Measurements from ENCODE around the gene KIF26B. TPM values are rescaled to one million over a fixed set of nuclear protein-coding genes. Genes with fewer than 3 reads are reported as not detected.

The KIF26B gene
- total and polyA plus RNA-seq, 2 donors, result 0.43 to 1.6 TPM

GRCh38 chr1:245501633-245502032, 346.8 kb downstream of the KIF26B start:
- Histone ChIP-seq H3K36me3 (ENCODE audit: control insufficient read depth in 2 of 2, insufficient read depth in 2 of 2, low read length in 1 of 2) (no peaks in the 10 kb centered on the region), H3K27me3 (ENCODE audit: control insufficient read depth in 2 of 2, insufficient read depth in 1 of 2, low read length in 1 of 2) (no peaks in the 10 kb centered on the region), H3K4me3 (ENCODE audit: low read length in 2 of 2) (no peak overlapping the region), H3K9me3 (ENCODE audit: control insufficient read depth in 2 of 2, insufficient read depth in 1 of 2, low read length in 1 of 2) (no peaks in the 10 kb centered on the region), H3K4me1 (ENCODE audit: control insufficient read depth in 2 of 2, insufficient read depth in 2 of 2, low read length in 2 of 2) (no peaks in the 10 kb centered on the region), H3K27ac (ENCODE audit: low read depth in 1 of 2, low read length in 1 of 2) (no peak overlapping the region)
- WGBS, result 95% methylated on average over 7 of the region's 7 CpGs
- no peak for DNase-seq (ENCODE audit: low read depth in 6 of 9, low spot score in 9 of 9)

DNA sequence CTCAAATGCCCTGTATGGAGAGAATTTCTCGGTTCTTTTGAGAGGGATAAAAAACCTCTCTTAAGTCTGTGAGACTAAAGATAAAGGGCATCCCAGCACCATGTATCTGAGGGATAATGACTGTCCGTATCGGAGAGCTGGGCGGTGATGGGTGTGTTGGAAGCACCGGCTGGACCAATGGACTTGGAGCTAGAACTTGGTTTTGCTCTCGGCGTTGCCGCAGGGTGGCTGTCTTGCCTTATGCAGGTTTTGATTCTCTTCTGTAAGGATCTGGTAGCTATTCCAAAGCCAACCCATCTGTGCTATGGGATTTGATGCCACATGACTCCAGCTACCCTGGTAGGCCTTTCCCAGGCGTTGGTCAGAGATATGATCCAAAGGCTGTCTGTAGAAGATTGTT, 348.8 kb downstream of the KIF26B start:
- Histone ChIP-seq H3K36me3 (ENCODE audit: control insufficient read depth in 2 of 2, insufficient read depth in 2 of 2, low read length in 1 of 2) (no peaks in the 10 kb centered on the region), H3K27ac (ENCODE audit: low read depth in 1 of 2, low read length in 1 of 2) (no peak overlapping the region), H3K4me1 (ENCODE audit: control insufficient read depth in 2 of 2, insufficient read depth in 2 of 2, low read length in 2 of 2) (no peaks in the 10 kb centered on the region), H3K4me3 (ENCODE audit: low read length in 2 of 2) (no peak overlapping the region), H3K27me3 (ENCODE audit: control insufficient read depth in 2 of 2, insufficient read depth in 1 of 2, low read length in 1 of 2) (no peaks in the 10 kb centered on the region), H3K9me3 (ENCODE audit: control insufficient read depth in 2 of 2, insufficient read depth in 1 of 2, low read length in 1 of 2) (no peaks in the 10 kb centered on the region)
- DNase-seq (ENCODE audit: low read depth in 6 of 9, low spot score in 9 of 9), result no peak
- 98% methylated on average over 9 of the region's 9 CpGs for WGBS

GRCh38 chr1:245510144-245510543, 355.4 kb downstream of the KIF26B start:
- Histone ChIP-seq H3K36me3 (ENCODE audit: control insufficient read depth in 2 of 2, insufficient read depth in 2 of 2, low read length in 1 of 2) (no peaks in the 10 kb centered on the region), H3K4me3 (ENCODE audit: low read length in 2 of 2) (no peak overlapping the region), H3K4me1 (ENCODE audit: control insufficient read depth in 2 of 2, insufficient read depth in 2 of 2, low read length in 2 of 2) (peaks cover 0 to 6% of the 10 kb centered on the region in 2 donors), H3K27ac (ENCODE audit: low read depth in 1 of 2, low read length in 1 of 2) (no peak overlapping the region), H3K27me3 (ENCODE audit: control insufficient read depth in 2 of 2, insufficient read depth in 1 of 2, low read length in 1 of 2) (peaks cover 0 to 4% of the 10 kb centered on the region in 2 donors), H3K9me3 (ENCODE audit: control insufficient read depth in 2 of 2, insufficient read depth in 1 of 2, low read length in 1 of 2) (no peaks in the 10 kb centered on the region)
- 76% methylated on average over 4 of the region's 4 CpGs for WGBS
- DNase-seq (ENCODE audit: low read depth in 6 of 9, low spot score in 9 of 9), result peak in 1 of 9 donors; percentile 15

DNA sequence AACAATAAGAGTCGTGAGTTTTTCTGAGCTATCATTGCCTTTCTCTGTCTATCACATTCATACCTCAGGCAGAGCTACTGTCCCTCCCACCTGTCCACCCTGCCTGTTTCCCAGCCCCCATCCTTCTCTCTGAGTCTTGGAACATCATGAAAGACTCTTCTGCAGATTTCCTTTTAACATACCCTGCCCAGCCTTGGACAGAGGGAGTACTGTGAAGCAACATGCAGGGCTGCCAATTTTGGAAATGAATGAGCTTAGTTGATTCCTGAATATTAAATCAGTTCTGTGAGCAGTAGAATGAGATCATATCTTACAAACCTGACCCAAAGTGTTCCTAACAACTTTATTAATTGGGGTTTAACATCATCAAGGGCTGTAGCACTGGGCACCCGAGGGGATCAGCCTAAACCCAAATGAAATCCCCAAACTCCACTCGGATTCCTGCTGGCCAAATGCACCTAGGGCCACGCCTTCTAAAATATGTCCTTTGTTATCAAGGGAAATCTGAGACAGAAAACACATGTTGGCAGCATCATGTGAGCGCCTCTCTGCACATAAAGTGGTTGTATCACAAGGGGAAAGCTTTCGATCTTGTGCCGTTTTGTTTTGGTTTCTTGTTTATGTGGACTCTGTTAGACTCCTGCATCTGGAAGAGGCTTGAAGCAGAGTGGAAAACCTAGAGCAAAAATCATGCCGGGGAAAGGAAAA, 357.6 kb downstream of the KIF26B start:
- H3K27me3 ChIP-seq (ENCODE audit: control insufficient read depth in 2 of 2, insufficient read depth in 1 of 2, low read length in 1 of 2), result peaks cover 0 to 4% of the 10 kb centered on the region in 2 donors
- peaks cover 0 to 6% of the 10 kb centered on the region in 2 donors for H3K4me1 ChIP-seq (ENCODE audit: control insufficient read depth in 2 of 2, insufficient read depth in 2 of 2, low read length in 2 of 2)
- WGBS, result 87% methylated on average over 8 of the region's 8 CpGs
- no peak for DNase-seq (ENCODE audit: low read depth in 6 of 9, low spot score in 9 of 9)
- H3K36me3 ChIP-seq (ENCODE audit: control insufficient read depth in 2 of 2, insufficient read depth in 2 of 2, low read length in 1 of 2), result no peaks in the 10 kb centered on the region
- H3K27ac ChIP-seq (ENCODE audit: low read depth in 1 of 2, low read length in 1 of 2), result peak overlapping the region in 1 of 2 donors; percentile 40
- H3K4me3 ChIP-seq (ENCODE audit: low read length in 2 of 2), result no peak overlapping the region
- no peaks in the 10 kb centered on the region for H3K9me3 ChIP-seq (ENCODE audit: control insufficient read depth in 2 of 2, insufficient read depth in 1 of 2, low read length in 1 of 2)

GRCh38 chr1:245512980-245513578, 358.3 kb downstream of the KIF26B start:
- WGBS, result 65% methylated on average over 11 of the region's 11 CpGs
- Histone ChIP-seq H3K27ac (ENCODE audit: low read depth in 1 of 2, low read length in 1 of 2) (peak overlapping the region in 1 of 2 donors; percentile 40), H3K27me3 (ENCODE audit: control insufficient read depth in 2 of 2, insufficient read depth in 1 of 2, low read length in 1 of 2) (peaks cover 0 to 4% of the 10 kb centered on the region in 2 donors), H3K4me3 (ENCODE audit: low read length in 2 of 2) (no peak overlapping the region), H3K9me3 (ENCODE audit: control insufficient read depth in 2 of 2, insufficient read depth in 1 of 2, low read length in 1 of 2) (no peaks in the 10 kb centered on the region), H3K36me3 (ENCODE audit: control insufficient read depth in 2 of 2, insufficient read depth in 2 of 2, low read length in 1 of 2) (no peaks in the 10 kb centered on the region), H3K4me1 (ENCODE audit: control insufficient read depth in 2 of 2, insufficient read depth in 2 of 2, low read length in 2 of 2) (peaks cover 0 to 6% of the 10 kb centered on the region in 2 donors)
- DNase-seq (ENCODE audit: low read depth in 6 of 9, low spot score in 9 of 9), result no peak

- peaks cover 0 to 3% of the 10 kb centered on the region in 2 donors for H3K4me1 ChIP-seq (ENCODE audit: control insufficient read depth in 2 of 2, insufficient read depth in 2 of 2, low read length in 2 of 2)
- no peak for DNase-seq (ENCODE audit: low read depth in 6 of 9, low spot score in 9 of 9)
- no peaks in the 10 kb centered on the region for H3K36me3 ChIP-seq (ENCODE audit: control insufficient read depth in 2 of 2, insufficient read depth in 2 of 2, low read length in 1 of 2)
- no peaks in the 10 kb centered on the region for H3K9me3 ChIP-seq (ENCODE audit: control insufficient read depth in 2 of 2, insufficient read depth in 1 of 2, low read length in 1 of 2)
- 81% methylated on average over 12 of the region's 12 CpGs for WGBS
- no peaks in the 10 kb centered on the region for H3K27me3 ChIP-seq (ENCODE audit: control insufficient read depth in 2 of 2, insufficient read depth in 1 of 2, low read length in 1 of 2)
- H3K27ac ChIP-seq (ENCODE audit: low read depth in 1 of 2, low read length in 1 of 2), result no peak overlapping the region
- no peak overlapping the region for H3K4me3 ChIP-seq (ENCODE audit: low read length in 2 of 2)
Observed at GRCh38 chr1:245516284-245516759, 361.5 kb downstream of the KIF26B start.

GRCh38 chr1:245520611-245521010, 365.8 kb downstream of the KIF26B start:
- Histone ChIP-seq H3K27me3 (ENCODE audit: control insufficient read depth in 2 of 2, insufficient read depth in 1 of 2, low read length in 1 of 2) (no peaks in the 10 kb centered on the region), H3K4me1 (ENCODE audit: control insufficient read depth in 2 of 2, insufficient read depth in 2 of 2, low read length in 2 of 2) (no peaks in the 10 kb centered on the region), H3K4me3 (ENCODE audit: low read length in 2 of 2) (no peak overlapping the region), H3K9me3 (ENCODE audit: control insufficient read depth in 2 of 2, insufficient read depth in 1 of 2, low read length in 1 of 2) (no peaks in the 10 kb centered on the region), H3K27ac (ENCODE audit: low read depth in 1 of 2, low read length in 1 of 2) (no peak overlapping the region), H3K36me3 (ENCODE audit: control insufficient read depth in 2 of 2, insufficient read depth in 2 of 2, low read length in 1 of 2) (no peaks in the 10 kb centered on the region)
- WGBS, result 98% methylated on average over 1 of the region's 1 CpG
- DNase-seq (ENCODE audit: low read depth in 6 of 9, low spot score in 9 of 9), result no peak

DNA sequence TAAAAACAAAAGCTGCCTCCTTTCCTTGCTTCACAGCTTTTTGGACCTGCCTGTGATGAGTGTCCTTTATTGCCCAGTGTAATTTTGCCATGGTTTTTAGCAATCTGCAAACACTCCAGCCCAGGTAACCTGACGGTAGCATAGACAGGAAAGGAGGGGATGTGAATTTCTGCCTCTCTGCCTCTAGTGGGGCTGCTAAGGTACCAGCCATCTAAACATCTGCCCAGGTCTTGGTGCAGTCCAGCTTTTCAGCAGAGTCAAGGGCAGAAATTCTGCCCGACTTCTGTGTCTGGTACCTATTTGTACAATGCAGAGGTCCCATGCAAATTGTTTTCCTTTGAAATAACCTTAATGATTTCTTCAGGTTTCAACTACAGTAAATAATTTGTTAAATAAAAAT, 371.4 kb downstream of the KIF26B start:
- no peaks in the 10 kb centered on the region for H3K36me3 ChIP-seq (ENCODE audit: control insufficient read depth in 2 of 2, insufficient read depth in 2 of 2, low read length in 1 of 2)
- H3K27me3 ChIP-seq (ENCODE audit: control insufficient read depth in 2 of 2, insufficient read depth in 1 of 2, low read length in 1 of 2), result no peaks in the 10 kb centered on the region
- H3K4me1 ChIP-seq (ENCODE audit: control insufficient read depth in 2 of 2, insufficient read depth in 2 of 2, low read length in 2 of 2), result no peaks in the 10 kb centered on the region
- no peak overlapping the region for H3K4me3 ChIP-seq (ENCODE audit: low read length in 2 of 2)
- DNase-seq (ENCODE audit: low read depth in 6 of 9, low spot score in 9 of 9), result no peak
- WGBS, result 98% methylated on average over 2 of the region's 2 CpGs
- no peaks in the 10 kb centered on the region for H3K9me3 ChIP-seq (ENCODE audit: control insufficient read depth in 2 of 2, insufficient read depth in 1 of 2, low read length in 1 of 2)
- no peak overlapping the region for H3K27ac ChIP-seq (ENCODE audit: low read depth in 1 of 2, low read length in 1 of 2)

- H3K27ac ChIP-seq (ENCODE audit: low read depth in 1 of 2, low read length in 1 of 2), result no peak overlapping the region
- no peaks in the 10 kb centered on the region for H3K27me3 ChIP-seq (ENCODE audit: control insufficient read depth in 2 of 2, insufficient read depth in 1 of 2, low read length in 1 of 2)
- H3K4me1 ChIP-seq (ENCODE audit: control insufficient read depth in 2 of 2, insufficient read depth in 2 of 2, low read length in 2 of 2), result no peaks in the 10 kb centered on the region
- H3K4me3 ChIP-seq (ENCODE audit: low read length in 2 of 2), result no peak overlapping the region
- H3K36me3 ChIP-seq (ENCODE audit: control insufficient read depth in 2 of 2, insufficient read depth in 2 of 2, low read length in 1 of 2), result no peaks in the 10 kb centered on the region
- WGBS, result 76% methylated on average over 7 of the region's 7 CpGs
- peaks cover 0 to 4% of the 10 kb centered on the region in 2 donors for H3K9me3 ChIP-seq (ENCODE audit: control insufficient read depth in 2 of 2, insufficient read depth in 1 of 2, low read length in 1 of 2)
- DNase-seq (ENCODE audit: low read depth in 6 of 9, low spot score in 9 of 9), result no peak
Observed at GRCh38 chr1:245528258-245528635, 373.5 kb downstream of the KIF26B start.

Measured in thymus (tissue), 11 donors.